Activated B cell treated with CpG ODN at 0.5 μM for 24 hours (primary cell): ENCODE measurements around the gene UBAC2. TPM values are rescaled to one million over a fixed set of nuclear protein-coding genes. Genes with fewer than 3 reads are reported as not detected.

ENCODE experiments used
- ATAC-seq: fragments of 200-7000 bp; cut with Tn5 transposase; one replicate; pipeline ENCODE4 v1.10.0; 2021; ENCODE audit warnings: low read depth, mild to moderate bottlenecking, moderate library complexity
- CTCF ChIA-PET: fragments of 350-600 bp; sonication (Branson Sonifier 250); formaldehyde crosslinking; loops from one replicate; lab custom pipeline; 2021; ENCODE audit warnings: antibody characterized with exemption; lab: Charles Lee
- POLR2A ChIA-PET: fragments of 350-600 bp; sonication (Branson Sonifier 250); formaldehyde crosslinking; loops from one replicate; lab custom pipeline; 2021; ENCODE audit warnings: antibody characterized with exemption; lab: Charles Lee
- DNase-seq: peaks from one replicate; pipeline ENCODE4 v3.0.0; 2022
- H3K27ac Mint-ChIP-seq: one replicate; pipeline ENCODE4 v1.8.0; 2020; ENCODE audit warnings: mixed read lengths
- H3K27me3 Mint-ChIP-seq: one replicate; pipeline ENCODE4 v1.8.0; 2021; ENCODE audit warnings: mixed read lengths
- H3K36me3 Mint-ChIP-seq: one replicate; pipeline ENCODE4 v1.8.0; 2021; ENCODE audit warnings: low read depth, mixed read lengths
- H3K4me1 Mint-ChIP-seq: one replicate; pipeline ENCODE4 v1.8.0; 2021; ENCODE audit warnings: mixed read lengths
- H3K4me3 Mint-ChIP-seq: one replicate; pipeline ENCODE4 v1.8.0; 2020; ENCODE audit warnings: mild to moderate bottlenecking, mixed read lengths
- H3K9me3 Mint-ChIP-seq: one replicate; pipeline ENCODE4 v1.8.0; 2020; ENCODE audit warnings: mixed read lengths
- intact Hi-C: fragments of 100-400 bp; cut with micrococcal nuclease; formaldehyde crosslinking; loops from one replicate; pipeline ENCODE4 v1.15.1; 2024
- total RNA-seq: library from RNA; stranded (reverse); gene quantifications from 2 replicates; pipeline ENCODE4 v1.2.3, GENCODE V29; 2022
- TF ChIP-seq, protein P1 (sequence below): fragments of 200-600 bp; IDR thresholded peaks from one replicate; pipeline ENCODE4 v1.8.0; 2022; ENCODE audit warnings: antibody characterized with exemption, mild to moderate bottlenecking

UBAC2 gene
- total RNA-seq, 1 donor from 2014 or later = 51.0 TPM

DNA sequence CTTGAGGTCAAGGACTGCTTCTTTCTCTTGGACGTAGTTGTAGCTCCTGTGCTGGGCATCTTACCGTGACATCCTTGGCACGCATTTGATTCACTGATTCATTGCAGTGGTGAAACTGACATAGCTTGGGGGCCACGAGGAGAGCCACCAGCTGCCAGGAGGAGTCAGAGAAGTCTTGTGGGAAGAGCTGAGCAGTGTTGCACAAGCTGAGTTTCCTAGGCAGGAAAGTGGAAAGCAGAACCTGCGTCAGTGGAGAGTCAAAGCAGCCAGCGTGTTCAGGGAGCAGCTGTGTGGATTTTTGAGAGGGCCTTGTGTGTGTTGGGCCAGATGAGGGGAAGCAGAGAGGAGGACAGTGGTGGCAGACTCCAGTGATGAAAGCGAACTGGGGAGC is 111.8 kb downstream of the UBAC2 start:
- no peak for DNase-seq
- Mint-ChIP-seq H3K27me3 (no peaks in the 10 kb centered on the region), H3K9me3 (no peaks in the 10 kb centered on the region), H3K27ac (peak overlapping the region; percentile 59), H3K36me3 (peaks cover 48% of the 10 kb centered on the region), H3K4me3 (no peak overlapping the region), H3K4me1 (peaks cover 56% of the 10 kb centered on the region)
- ChIA-PET POLR2A (interaction anchor here (1.1 to 1.8 kb wide), 3 partner anchors 10 to 63 kb away, joined by 3 to 21 read pairs (median 5); no protein-coding TSS in a partner anchor), CTCF (interaction anchor here (0.8 to 1.2 kb wide), 4 partner anchors 42 to 124 kb away, joined by 3 to 4 read pairs (median 4); no protein-coding TSS in a partner anchor)
- intact Hi-C loops = no loop called here
- no peak for ATAC-seq
- TF ChIP-seq, protein P1, sequence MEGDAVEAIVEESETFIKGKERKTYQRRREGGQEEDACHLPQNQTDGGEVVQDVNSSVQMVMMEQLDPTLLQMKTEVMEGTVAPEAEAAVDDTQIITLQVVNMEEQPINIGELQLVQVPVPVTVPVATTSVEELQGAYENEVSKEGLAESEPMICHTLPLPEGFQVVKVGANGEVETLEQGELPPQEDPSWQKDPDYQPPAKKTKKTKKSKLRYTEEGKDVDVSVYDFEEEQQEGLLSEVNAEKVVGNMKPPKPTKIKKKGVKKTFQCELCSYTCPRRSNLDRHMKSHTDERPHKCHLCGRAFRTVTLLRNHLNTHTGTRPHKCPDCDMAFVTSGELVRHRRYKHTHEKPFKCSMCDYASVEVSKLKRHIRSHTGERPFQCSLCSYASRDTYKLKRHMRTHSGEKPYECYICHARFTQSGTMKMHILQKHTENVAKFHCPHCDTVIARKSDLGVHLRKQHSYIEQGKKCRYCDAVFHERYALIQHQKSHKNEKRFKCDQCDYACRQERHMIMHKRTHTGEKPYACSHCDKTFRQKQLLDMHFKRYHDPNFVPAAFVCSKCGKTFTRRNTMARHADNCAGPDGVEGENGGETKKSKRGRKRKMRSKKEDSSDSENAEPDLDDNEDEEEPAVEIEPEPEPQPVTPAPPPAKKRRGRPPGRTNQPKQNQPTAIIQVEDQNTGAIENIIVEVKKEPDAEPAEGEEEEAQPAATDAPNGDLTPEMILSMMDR = no peak

DNA sequence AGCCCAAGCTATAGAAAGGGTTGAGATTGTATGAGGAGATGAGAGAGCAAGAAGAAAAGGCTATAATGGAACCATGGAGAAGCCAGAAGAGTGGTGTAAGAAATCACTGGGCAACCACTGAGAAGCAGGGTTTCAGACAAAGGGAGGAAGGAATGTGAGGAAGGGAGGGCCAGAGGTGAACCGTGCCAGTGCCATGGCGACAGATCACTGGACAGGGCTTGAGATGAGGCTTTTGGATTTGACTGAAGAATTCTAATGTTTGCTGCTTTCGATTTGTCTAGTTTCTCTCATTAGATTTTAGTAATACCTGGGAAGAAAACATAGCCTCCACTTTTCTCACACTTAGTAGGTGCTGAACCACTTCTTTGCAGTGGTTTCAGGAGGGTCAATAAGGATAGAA is 112.8 kb downstream of the UBAC2 start:
- Mint-ChIP-seq H3K27ac (peak overlapping the region; percentile 5), H3K27me3 (no peaks in the 10 kb centered on the region), H3K9me3 (no peaks in the 10 kb centered on the region), H3K36me3 (peaks cover 49% of the 10 kb centered on the region), H3K4me3 (no peak overlapping the region), H3K4me1 (peaks cover 45% of the 10 kb centered on the region)
- POLR2A ChIA-PET = interaction anchor here (1.1 to 1.2 kb wide), 2 partner anchors 9 to 39 kb away, joined by 3 to 5 read pairs; no protein-coding TSS in a partner anchor
- ATAC-seq (no peak), DNase-seq (no peak)
- CTCF ChIA-PET = interaction anchor here (1.2 kb wide), 1 partner anchor 44 kb away, joined by 4 read pairs; no protein-coding TSS in a partner anchor
- TF ChIP-seq, protein P1 = no peak
- intact Hi-C loops = no loop called here

DNA sequence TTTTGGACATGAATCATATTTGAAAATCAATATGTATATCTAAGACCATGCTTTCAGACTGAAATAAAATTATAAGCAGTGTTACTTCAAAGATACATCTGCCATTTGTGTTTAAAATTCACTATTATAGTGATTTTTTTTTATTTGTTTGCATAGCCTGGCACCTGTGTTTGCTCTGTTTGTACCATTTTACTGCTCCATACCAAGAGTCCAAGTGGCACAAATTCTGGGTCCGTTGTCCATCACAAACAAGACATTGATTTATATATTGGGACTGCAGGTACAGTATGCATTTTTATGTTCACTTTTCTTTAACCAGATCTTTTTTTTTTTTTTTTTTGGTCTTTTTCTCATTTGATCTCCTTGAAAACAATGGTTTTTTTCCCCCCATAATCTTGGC is 113.3 kb downstream of the UBAC2 start:
- H3K27ac Mint-ChIP-seq = no peak overlapping the region
- peaks cover 45% of the 10 kb centered on the region for H3K4me1 Mint-ChIP-seq
- no peak overlapping the region for H3K4me3 Mint-ChIP-seq
- no peaks in the 10 kb centered on the region for H3K27me3 Mint-ChIP-seq
- ChIA-PET CTCF (interaction anchor here (0.9 kb wide), 1 partner anchor 46 kb away, joined by 3 read pairs; no protein-coding TSS in a partner anchor), POLR2A (interaction anchor here (1.2 kb wide), 1 partner anchor 39 kb away, joined by 3 read pairs; no protein-coding TSS in a partner anchor)
- H3K9me3 Mint-ChIP-seq = no peaks in the 10 kb centered on the region
- ATAC-seq (no peak), DNase-seq (no peak)
- TF ChIP-seq, protein P1 = no peak
- intact Hi-C loops = no loop called here
- peaks cover 51% of the 10 kb centered on the region for H3K36me3 Mint-ChIP-seq

DNA sequence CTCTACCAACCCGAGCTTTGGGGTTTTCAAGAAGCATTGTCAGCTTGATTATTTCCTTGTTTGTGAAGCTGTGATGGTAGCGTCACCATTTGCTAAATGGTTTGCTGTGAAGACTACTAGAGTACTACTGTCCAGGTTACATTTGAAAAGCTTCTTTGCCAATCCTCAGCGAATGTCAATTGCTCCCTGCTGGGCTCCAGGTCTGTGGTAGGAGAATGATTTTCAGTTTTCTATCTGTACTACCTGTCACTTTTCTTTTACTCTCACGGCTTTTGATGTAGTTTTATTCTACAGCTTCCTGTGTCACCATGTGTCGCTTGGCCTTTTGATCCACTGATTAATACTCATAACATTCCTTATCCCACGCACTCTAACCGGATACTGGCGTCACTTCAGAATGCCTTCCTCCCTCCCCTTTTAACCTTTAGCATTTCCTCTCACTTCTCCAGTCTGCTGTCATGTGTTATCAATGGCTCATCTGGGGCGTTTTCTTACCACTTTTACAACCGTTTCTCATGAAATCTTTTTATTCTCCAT is 114.1 kb downstream of the UBAC2 start:
- H3K9me3 Mint-ChIP-seq = no peaks in the 10 kb centered on the region
- no peak for ATAC-seq
- POLR2A ChIA-PET = interaction anchor here (0.9 kb wide), 1 partner anchor 8 kb away, joined by 3 read pairs; no protein-coding TSS in a partner anchor

DNA sequence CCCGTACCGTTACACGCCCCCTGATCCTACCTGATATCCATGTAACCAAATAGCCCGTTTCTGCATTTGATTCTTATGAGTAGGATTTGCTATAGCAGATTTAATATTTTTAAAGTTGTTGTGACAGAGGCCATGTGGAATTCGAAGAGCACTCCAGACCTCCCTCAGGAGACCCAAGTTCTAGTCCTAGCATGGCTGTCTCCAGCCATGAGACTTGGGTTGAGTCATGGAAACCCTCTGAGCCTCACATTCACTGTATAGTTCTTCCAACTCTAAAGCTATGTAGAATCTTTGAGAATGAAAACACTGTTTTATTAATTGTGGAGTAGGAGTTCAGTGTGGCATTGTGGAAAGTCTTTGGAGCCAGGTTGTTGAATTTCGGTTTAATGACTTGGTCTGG is 114.5 kb downstream of the UBAC2 start:
- CTCF ChIA-PET = no interaction called here
- POLR2A ChIA-PET = interaction anchor here (0.9 kb wide), 1 partner anchor 8 kb away, joined by 3 read pairs; no protein-coding TSS in a partner anchor
- intact Hi-C loops = no loop called here
- TF ChIP-seq, protein P1 = no peak
- DNase-seq = no peak
- Mint-ChIP-seq H3K36me3 (peaks cover 56% of the 10 kb centered on the region), H3K27ac (no peak overlapping the region), H3K4me3 (no peak overlapping the region), H3K27me3 (no peaks in the 10 kb centered on the region), H3K4me1 (peaks cover 37% of the 10 kb centered on the region), H3K9me3 (no peaks in the 10 kb centered on the region)
- no peak for ATAC-seq

More for the DNA sequence above, 114.1 kb downstream of the UBAC2 start:
- TF ChIP-seq, protein P1 = no peak
- CTCF ChIA-PET = interaction anchor here (0.9 kb wide), 1 partner anchor 45 kb away, joined by 3 read pairs; no protein-coding TSS in a partner anchor
- no peak overlapping the region for H3K27ac Mint-ChIP-seq
- intact Hi-C loops = no loop called here
- H3K36me3 Mint-ChIP-seq = peaks cover 57% of the 10 kb centered on the region
- no peak overlapping the region for H3K4me3 Mint-ChIP-seq
- no peaks in the 10 kb centered on the region for H3K27me3 Mint-ChIP-seq
- DNase-seq = no peak
- H3K4me1 Mint-ChIP-seq = peaks cover 41% of the 10 kb centered on the region
